Activated CD4-positive, alpha-beta T cell treated with anti-CD3 and anti-CD28 coated beads, Interleukin-2, amount 50 U/mL, for 16 hours (primary cell): Measurements from ENCODE around the gene KRT7.
A peak's percentile ranks its signal among the peaks of the same experiment; 100 is the strongest.

ENCODE experiments used
- DNase-seq: peaks from one replicate; pipeline ENCODE4 v3.0.0-alpha.2; 2020

The KRT7 gene

GRCh38 chr12:52258335-52258901 is 25.4 kb downstream of the KRT7 start:
- DNase-seq = no peak

GRCh38 chr12:52259657-52260243 is 26.7 kb downstream of the KRT7 start:
- DNase-seq = no peak

GRCh38 chr12:52260361-52261207 is 27.5 kb downstream of the KRT7 start:
- DNase-seq = no peak

- no peak for DNase-seq
These were observed 28.1 kb downstream of the KRT7 start for GRCh38 chr12:52261208-52261484.

GRCh38 chr12:52262286-52262685 is 29.2 kb downstream of the KRT7 start:
- DNase-seq = no peak

- DNase-seq = no peak
These were observed 30.9 kb downstream of the KRT7 start for GRCh38 chr12:52263761-52264434.

- DNase-seq = no peak
These were observed 31.4 kb downstream of the KRT7 start for GRCh38 chr12:52264435-52264825.

- DNase-seq = no peak
These were observed 33.5 kb downstream of the KRT7 start for GRCh38 chr12:52266514-52266913.

- DNase-seq = no peak
These were observed 34.2 kb downstream of the KRT7 start for GRCh38 chr12:52267266-52267665.

GRCh38 chr12:52267699-52268098 is 34.7 kb downstream of the KRT7 start:
- no peak for DNase-seq

- no peak for DNase-seq
These were observed 35.2 kb downstream of the KRT7 start for GRCh38 chr12:52268212-52268611.

GRCh38 chr12:52270541-52271070 is 37.6 kb downstream of the KRT7 start:
- no peak for DNase-seq

GRCh38 chr12:52271158-52271557 is 38.1 kb downstream of the KRT7 start:
- DNase-seq = no peak

GRCh38 chr12:52274521-52275120 is 41.6 kb downstream of the KRT7 start, which contains the start of gene KRT86:
Gene KRT86, plus strand, starts transcription at chr12:52274645. Its CDS starts 27,272 bp downstream, at chr12:52301917.
- DNase-seq = no peak

- DNase-seq = no peak
These were observed 42.6 kb downstream of the KRT7 start for GRCh38 chr12:52275686-52276085.

GRCh38 chr12:52277486-52278245 is 44.6 kb downstream of the KRT7 start:
- DNase-seq = no peak

- peak; percentile 79 for DNase-seq
These were observed 45.8 kb downstream of the KRT7 start for GRCh38 chr12:52278575-52279421.

- no peak for DNase-seq
These were observed 46.6 kb downstream of the KRT7 start for GRCh38 chr12:52279422-52280318.

- no peak for DNase-seq
These were observed 47.3 kb downstream of the KRT7 start for GRCh38 chr12:52280319-52280795.
